ENCODE results near the gene SH2D4B.

SH2D4B gene

DNA sequence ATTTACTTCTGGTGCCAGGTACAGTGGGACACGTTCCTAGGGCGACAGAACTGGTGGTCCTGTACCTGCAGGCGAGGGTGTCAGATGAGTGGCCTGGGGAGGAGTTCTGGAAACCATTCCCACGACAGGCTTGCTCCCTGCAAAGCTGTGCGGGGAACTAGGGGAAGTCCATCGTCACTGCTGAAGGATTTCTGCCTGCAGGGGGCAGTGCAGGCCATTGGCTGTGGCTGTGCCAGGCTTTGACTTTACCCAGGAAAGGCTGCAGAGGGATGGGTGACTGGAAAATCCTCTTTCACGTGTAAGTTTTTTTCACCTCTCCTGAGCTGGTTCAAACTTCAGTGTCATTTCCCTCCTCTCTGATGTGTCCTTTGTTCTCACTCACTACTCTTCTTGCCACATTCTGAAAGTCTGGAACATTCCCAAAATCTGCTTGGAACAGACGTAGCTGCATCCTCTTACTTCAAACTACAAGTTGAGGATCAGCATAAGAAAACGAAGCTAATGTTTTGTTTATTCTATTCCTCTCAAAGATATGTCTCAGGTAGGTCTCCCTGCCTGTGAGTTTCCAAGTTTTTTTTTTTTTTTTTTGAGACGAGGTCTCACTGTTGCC, 126.5 kb downstream of the SH2D4B start:
- peak; percentile 93 for DNase-seq
- H3K27me3 Mint-ChIP-seq (ENCODE audit: low read depth, poor library complexity): peaks cover 8% of the 10 kb centered on the region
- H3K4me3 Mint-ChIP-seq: no peak overlapping the region
- no peak overlapping the region for H3K27ac Mint-ChIP-seq
- no peaks in the 10 kb centered on the region for H3K36me3 Mint-ChIP-seq (ENCODE audit: low read depth)
- no peaks in the 10 kb centered on the region for H3K9me3 Mint-ChIP-seq
- peaks cover 59% of the 10 kb centered on the region for H3K4me1 Mint-ChIP-seq
- peak; percentile 92 for TF ChIP-seq CTCF (IDR thresholded peaks at IDR 0.05)

GRCh38 chr10:80669485-80669884, 131.8 kb downstream of the SH2D4B start:
- Mint-ChIP-seq H3K36me3 (ENCODE audit: low read depth) (no peaks in the 10 kb centered on the region), H3K27me3 (ENCODE audit: low read depth, poor library complexity) (peaks cover 8% of the 10 kb centered on the region), H3K9me3 (no peaks in the 10 kb centered on the region), H3K27ac (no peak overlapping the region), H3K4me3 (no peak overlapping the region), H3K4me1 (peaks cover 41% of the 10 kb centered on the region)
- TF ChIP-seq CTCF (IDR thresholded peaks at IDR 0.05): no peak
- DNase-seq: no peak

- H3K4me1 Mint-ChIP-seq: peaks cover 36% of the 10 kb centered on the region
- no peak overlapping the region for H3K27ac Mint-ChIP-seq
- H3K9me3 Mint-ChIP-seq: peaks cover 8% of the 10 kb centered on the region
- DNase-seq: no peak
- H3K27me3 Mint-ChIP-seq (ENCODE audit: low read depth, poor library complexity): peaks cover 8% of the 10 kb centered on the region
- no peak for TF ChIP-seq CTCF (IDR thresholded peaks at IDR 0.05)
- peaks cover 8% of the 10 kb centered on the region for H3K36me3 Mint-ChIP-seq (ENCODE audit: low read depth)
- no peak overlapping the region for H3K4me3 Mint-ChIP-seq
Measured at GRCh38 chr10:80670774-80671173, 133.1 kb downstream of the SH2D4B start.

DNA sequence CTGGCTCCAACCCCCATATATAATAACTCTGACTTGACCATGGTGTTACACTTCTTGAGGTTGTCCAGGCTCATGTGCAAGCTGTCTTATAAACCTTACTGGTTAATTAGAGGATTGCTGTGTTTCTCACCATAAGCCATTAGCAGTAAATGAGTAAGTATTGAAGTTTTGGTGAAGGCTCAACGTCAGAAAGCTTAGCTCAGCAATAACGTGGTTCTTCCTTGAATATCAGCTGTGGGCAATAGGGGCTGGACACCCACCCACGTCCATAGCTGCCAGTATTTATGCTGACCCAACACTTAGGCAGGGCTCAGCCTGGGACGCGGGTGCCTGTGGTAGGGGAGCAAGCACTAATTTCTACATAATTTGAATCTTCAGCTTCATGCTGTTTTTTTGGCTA, 134.1 kb downstream of the SH2D4B start:
- H3K9me3 Mint-ChIP-seq: peaks cover 19% of the 10 kb centered on the region
- peaks cover 15% of the 10 kb centered on the region for H3K36me3 Mint-ChIP-seq (ENCODE audit: low read depth)
- H3K4me3 Mint-ChIP-seq: no peak overlapping the region
- peaks cover 8% of the 10 kb centered on the region for H3K27me3 Mint-ChIP-seq (ENCODE audit: low read depth, poor library complexity)
- no peak for TF ChIP-seq CTCF (IDR thresholded peaks at IDR 0.05)
- H3K4me1 Mint-ChIP-seq: peaks cover 31% of the 10 kb centered on the region
- no peak overlapping the region for H3K27ac Mint-ChIP-seq
- DNase-seq: no peak

GRCh38 chr10:80672613-80673012, 134.9 kb downstream of the SH2D4B start:
- TF ChIP-seq CTCF (IDR thresholded peaks at IDR 0.05): no peak
- no peak overlapping the region for H3K4me3 Mint-ChIP-seq
- peaks cover 23% of the 10 kb centered on the region for H3K9me3 Mint-ChIP-seq
- no peak overlapping the region for H3K27ac Mint-ChIP-seq
- peaks cover 8% of the 10 kb centered on the region for H3K27me3 Mint-ChIP-seq (ENCODE audit: low read depth, poor library complexity)
- no peak for DNase-seq
- peaks cover 17% of the 10 kb centered on the region for H3K36me3 Mint-ChIP-seq (ENCODE audit: low read depth)
- H3K4me1 Mint-ChIP-seq: peaks cover 28% of the 10 kb centered on the region

GRCh38 chr10:80674809-80675208, 137.1 kb downstream of the SH2D4B start:
- Mint-ChIP-seq H3K27ac (no peak overlapping the region), H3K36me3 (ENCODE audit: low read depth) (peaks cover 17% of the 10 kb centered on the region), H3K4me3 (no peak overlapping the region), H3K4me1 (peaks cover 14% of the 10 kb centered on the region), H3K9me3 (peaks cover 30% of the 10 kb centered on the region), H3K27me3 (ENCODE audit: low read depth, poor library complexity) (no peaks in the 10 kb centered on the region)
- no peak for TF ChIP-seq CTCF (IDR thresholded peaks at IDR 0.05)
- no peak for DNase-seq

All from nephron progenitor cell (in vitro differentiated cells).